Measurements from ENCODE around the gene KRT7. TPM values are rescaled to one million over a fixed set of nuclear protein-coding genes. Genes with fewer than 3 reads are reported as not detected.
"Not testable (repeated sequence)": the region's sequence is repeated elsewhere in the genome, so short reads cannot be mapped to it uniquely, and the experiment has no call there.

KRT7 gene
- polyA plus RNA-seq, 4 donors: 44.7 to 121 (median 73.1) TPM

DNA sequence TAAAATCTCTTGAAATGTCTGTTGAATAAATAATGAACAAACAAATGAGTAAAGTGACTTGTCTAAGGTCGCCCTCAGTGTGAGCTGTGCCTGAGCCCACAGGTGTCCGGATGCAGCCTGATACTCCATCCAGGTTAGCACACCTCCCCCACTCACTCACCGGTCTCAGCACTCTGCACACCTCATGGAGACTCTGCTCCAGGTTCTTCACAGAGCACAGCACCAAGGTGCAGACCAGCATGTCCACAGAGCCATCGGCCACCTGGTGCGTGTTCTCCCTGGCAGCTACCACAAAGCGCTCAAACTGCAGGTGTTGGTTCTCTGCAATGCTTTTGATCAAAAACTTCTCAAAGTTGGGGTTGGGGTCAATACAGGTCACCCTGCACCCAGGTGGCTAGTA is 4.1 kb upstream of the KRT7 start:
- no peak for DNase-seq (ENCODE audit: low read depth in 4 of 4, low spot score in 3 of 4)

DNA sequence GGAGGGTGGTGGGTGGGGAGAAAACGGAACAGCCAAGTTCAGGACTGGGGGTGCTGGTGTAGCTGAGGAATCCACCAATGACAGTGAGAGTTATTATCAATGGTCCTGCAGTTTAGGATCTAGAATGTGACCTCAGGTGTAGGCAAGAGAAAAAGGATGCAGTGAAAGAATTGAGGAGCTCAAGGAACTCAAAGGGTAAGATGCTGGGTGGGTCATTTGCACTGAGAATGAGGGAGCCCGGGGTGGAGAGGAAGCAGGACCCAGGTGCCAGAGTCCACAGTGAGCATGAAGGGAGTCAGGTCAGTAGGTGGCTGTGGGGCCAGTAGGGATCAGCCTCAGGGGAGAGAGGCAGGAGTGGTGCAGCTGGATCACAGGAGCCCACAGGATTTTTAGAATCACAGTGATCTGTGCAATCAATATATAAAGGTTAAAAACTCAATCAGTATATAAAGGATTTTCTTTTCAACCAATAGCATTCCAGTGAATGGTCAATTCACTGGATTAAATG is 3.2 kb upstream of the KRT7 start:
- DNase-seq (ENCODE audit: low read depth in 4 of 4, low spot score in 3 of 4): no peak

DNA sequence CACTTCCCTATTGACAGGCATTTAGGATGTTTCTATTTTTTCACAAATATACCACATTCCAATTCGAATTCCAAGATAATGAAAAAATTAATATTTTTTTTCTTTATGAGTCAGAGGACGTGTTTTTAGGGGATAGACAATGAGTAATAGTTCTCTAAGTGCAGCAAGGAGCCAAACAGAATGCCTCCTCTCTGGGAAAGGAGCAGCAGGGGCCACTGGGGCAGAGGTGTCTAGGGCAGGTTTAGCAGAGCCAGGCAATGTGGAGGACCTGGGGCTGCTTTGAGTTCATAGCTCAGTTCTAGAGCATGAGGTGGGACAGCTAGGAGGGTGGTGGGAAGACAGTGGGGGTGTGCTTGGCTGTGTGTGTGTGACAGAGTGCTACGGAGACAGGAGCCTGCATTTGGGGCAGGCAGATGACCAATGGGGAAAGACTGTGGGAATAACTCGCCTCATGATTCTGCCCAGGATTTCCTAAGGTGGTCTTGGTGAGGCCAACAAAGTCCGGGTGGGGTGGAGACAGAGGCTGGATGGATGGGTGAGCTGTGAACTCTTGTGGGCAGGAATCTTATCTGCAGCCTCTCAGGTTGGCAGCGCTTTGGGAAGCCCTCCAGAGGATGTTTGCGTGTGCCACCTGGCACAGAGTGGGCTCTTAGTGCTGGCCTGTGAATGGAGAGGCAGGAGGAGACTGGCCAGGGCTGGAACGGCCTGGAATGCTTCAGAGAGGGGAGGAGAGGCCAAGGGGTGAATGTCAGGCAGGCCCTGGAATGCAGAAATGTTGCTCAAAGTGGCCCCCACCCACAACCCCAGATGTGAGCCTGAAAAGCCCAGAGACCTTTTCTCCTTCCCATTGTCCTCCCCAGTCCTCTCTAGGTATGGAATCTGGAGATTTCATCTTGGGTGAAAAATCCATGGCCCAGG is 2.4 kb upstream of the KRT7 start:
- no peak for DNase-seq (ENCODE audit: low read depth in 4 of 4, low spot score in 3 of 4)

DNA sequence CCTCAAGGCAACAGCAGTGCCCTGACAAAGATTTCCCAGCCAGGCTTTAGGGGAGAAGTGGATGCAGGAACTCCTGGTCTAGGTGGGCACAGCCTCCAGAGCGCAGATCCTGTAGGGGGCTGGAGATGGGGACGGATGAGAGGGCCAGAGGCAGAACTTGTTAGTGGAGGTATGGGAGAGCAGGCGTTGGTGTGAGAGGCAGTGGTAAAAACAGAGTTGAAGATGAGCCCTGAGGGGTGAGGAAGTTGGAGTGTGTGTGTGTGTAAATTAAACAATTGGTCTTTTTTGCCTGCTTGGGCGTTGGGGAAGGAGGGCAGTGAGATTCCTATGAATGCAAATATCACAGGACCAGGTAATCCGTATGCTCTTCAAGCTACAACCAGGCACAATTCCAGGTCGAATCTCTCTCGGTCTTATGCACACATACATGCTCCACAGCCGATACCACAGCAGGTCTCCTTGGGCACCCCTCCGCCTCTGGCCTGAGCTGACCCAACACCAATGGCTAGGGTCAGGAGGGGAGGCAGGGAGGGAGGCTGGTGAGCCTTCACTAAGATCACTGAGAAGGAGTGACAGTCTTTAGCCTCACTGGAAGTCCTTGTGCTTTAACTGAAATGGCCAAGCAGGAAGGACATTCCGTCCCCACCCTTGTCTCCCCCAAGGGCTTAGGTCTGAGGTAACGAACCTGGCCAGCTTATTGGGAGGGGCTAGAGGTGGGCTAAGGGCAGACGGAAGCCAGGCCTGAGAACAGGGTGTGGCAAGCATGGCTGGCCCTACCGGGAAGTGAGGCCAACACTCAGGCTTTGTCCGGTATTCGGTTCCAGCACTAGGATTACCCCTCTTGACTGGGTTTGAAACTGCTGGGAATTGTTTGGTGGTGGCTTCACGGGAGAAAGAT is 1.5 kb upstream of the KRT7 start:
- no peak for DNase-seq (ENCODE audit: low read depth in 4 of 4, low spot score in 3 of 4)

DNA sequence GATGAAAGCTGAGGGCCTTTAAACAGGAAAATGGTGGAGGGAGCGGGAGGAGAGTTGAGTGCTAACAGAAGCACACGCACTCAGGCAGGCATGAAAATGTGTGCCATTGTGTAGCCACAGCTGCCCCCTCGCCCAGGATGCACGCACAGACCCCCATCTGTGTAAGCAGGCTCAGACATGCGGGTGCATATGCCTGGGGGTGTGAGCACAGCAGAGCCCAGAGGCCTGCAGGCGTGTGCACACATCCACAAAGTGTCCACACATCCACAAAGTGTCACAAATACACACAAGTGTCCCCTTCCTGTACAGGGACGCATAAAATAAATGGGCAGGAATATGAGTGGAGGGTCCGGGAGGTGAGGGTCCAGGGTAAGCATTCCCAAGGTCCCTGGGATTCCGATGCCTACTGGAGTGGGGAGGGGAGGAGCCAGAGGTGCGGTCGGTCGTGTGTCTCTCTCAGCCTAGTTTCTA is 805 bp upstream of the KRT7 start:
- no peak for DNase-seq (ENCODE audit: low read depth in 4 of 4, low spot score in 3 of 4)

DNA sequence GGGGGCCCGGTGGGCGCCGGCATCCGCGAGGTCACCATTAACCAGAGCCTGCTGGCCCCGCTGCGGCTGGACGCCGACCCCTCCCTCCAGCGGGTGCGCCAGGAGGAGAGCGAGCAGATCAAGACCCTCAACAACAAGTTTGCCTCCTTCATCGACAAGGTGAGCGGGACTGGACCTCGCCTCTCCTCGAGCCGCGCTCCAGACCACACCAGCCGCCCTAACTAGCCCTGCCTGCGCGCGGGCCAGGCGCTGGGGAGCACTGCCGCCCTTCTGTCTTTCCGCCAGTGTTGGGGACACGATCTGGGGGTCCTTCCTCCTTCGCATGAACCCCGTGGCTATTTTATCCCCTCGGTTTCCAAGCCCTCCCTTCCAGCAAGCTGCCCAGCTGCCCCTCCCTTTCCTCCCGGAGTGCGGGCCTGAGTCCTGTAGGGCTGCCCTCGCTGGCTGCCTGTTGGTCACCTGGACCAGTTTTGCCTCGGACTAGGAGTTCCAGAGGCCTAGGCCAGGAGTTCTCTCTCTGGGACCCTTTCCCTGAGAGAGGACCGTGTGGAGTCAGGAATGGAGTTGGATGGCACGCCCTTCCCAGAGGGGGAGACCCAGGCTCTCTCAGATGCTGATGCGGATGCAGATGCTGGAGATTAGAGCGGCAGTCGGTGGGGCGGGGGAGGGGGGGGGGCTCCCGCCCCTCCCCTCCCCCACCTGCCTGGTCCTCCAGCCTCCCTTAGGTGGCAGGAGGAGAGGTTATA is 592 bp downstream of the KRT7 start:
- no peak for DNase-seq (ENCODE audit: low read depth in 4 of 4, low spot score in 3 of 4)

DNA sequence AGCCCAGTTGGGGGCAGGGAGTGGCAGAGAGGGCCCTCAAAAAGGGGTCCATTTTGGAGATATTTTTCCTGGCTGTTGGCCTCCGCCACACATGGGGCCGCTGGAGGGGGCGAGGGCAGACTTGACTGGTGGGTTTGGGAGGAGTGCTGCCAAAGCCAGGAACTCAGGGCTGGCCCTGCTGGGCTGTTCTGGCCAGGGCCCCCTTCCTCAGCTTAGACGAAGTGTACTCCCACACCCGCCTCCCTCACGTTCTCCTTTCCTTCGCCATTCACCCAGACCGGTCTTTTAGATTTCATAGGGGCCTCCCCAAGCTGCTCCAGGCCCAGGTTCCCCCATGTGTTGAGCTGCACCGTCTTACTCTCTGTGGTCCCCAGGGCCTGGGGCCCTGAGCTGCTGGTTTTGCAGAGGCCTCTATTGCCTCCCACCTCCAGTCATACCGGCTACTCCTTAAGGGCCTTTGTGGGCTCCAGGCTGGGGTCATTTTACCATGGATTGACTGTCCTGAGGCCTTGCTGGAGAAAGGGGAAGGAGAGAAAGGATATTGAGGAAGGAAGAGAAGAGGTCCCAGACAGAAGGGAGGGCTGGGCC is 1.3 kb downstream of the KRT7 start:
- no peak for DNase-seq (ENCODE audit: low read depth in 4 of 4, low spot score in 3 of 4)

DNA sequence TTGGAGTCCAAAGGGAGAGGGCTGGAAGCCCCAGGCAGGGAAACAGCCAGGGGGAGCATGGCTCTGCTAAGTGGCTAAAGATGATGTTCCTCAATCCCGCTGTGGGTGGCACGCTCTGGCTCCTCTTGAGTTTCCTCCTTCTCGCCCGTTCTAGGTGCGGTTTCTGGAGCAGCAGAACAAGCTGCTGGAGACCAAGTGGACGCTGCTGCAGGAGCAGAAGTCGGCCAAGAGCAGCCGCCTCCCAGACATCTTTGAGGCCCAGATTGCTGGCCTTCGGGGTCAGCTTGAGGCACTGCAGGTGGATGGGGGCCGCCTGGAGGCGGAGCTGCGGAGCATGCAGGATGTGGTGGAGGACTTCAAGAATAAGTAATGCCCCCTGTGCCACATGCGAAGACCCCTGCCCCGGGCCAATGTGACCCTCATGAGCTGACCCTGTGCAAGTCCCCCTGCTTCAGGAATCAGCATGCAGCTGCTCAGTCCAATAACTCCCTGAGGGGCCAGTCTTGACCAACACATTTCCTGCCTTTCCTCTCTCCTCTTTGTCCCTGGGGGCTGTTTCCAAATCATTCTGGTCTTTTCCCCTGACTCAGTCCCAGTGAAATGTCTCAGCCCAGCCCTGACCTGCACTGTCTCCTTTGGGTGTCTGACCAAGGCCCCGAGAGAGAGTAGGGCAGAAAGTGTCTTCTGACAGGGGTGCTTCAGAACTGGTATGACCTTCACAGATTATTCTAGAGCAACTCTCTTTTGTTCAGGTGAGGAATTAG is 2.1 kb downstream of the KRT7 start:
- no peak for DNase-seq (ENCODE audit: low read depth in 4 of 4, low spot score in 3 of 4)

DNA sequence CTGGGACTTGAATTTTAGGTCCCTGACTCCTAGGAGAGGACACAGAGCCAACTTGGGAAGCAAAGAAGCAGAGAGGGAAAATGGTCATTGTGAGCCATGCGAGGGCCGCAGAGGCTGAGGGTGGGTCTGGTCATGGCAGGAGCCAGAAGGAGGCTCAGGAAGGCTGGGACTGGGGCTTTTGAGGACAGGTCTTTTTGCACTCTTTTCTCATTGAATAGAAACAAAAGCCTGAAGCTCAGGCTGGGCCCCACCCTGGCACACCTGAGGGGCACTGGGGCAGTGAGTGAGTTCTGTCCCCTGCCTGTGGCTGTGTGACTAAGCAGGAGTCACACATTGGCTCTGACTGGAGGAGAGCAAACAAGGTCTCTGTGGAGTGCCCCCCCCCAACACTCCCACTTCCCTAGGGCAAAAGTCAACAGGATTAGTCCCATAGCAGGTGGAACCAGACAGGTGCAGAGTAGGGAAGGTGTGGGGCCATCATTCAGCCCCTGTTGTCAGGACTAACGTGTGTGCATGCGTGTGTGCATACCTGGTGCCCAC is 2.8 kb downstream of the KRT7 start:
- no peak for DNase-seq (ENCODE audit: low read depth in 4 of 4, low spot score in 3 of 4)

DNA sequence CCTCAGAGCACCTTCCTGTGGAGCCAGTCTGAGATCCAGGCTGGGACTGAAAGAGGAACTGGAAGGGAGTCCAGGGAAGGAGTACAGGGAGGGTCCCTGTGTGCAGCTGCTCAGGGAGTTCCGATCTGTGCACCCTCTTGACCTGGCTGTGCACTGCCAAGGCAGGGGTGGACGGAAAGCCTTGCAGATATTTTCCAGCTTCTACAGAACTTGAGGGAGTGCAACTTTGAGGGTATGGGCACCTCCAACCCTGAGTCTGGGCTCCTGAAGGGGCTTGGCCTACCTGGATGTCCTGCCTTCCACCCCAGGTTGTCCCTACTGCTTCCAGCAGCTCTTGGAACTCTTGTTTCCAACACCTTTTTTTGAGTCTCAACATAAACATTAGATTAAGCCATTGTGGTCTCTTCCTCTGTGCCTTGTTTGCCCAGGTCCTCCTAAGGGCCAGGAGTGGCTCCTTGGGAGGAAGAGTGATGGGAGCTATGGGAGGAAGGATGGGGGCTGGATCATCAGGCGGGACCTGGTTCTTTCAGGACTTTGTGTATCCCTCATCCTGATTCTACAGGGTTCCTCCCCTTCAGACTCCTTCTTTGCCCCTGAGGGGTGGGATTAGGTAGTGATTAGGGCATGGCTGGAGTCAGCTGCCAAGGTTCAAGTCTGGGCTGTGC is 3.5 kb downstream of the KRT7 start:
- DNase-seq (ENCODE audit: low read depth in 4 of 4, low spot score in 3 of 4): no peak

DNA sequence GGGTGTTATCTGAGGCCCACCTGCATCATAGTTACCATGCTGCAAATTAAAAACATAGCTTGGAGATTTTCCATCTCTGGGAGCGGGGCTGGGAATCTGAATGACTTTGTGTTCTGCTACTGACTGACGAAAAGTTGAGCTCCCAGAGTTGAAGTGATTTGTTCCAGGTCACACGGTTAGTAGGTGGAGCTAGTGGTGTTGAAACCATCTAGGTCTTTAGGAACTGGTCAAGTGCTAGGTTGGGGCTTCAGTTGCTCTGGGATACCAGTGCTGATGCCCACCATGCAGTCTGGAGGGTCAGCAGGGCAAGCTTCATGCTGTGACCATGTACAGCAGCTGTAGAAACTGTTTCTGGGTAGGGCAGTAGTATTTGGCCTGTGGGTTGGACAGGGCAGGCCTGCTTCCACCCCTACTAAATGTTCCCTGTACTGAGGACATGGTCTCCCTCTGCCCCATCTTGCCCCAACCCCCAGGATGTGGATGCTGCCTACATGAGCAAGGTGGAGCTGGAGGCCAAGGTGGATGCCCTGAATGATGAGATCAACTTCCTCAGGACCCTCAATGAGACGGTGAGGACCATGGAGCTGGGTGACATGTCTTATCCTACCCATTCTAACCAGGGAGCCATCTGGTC is 5.3 kb downstream of the KRT7 start:
- DNase-seq (ENCODE audit: low read depth in 4 of 4, low spot score in 3 of 4): no peak

DNA sequence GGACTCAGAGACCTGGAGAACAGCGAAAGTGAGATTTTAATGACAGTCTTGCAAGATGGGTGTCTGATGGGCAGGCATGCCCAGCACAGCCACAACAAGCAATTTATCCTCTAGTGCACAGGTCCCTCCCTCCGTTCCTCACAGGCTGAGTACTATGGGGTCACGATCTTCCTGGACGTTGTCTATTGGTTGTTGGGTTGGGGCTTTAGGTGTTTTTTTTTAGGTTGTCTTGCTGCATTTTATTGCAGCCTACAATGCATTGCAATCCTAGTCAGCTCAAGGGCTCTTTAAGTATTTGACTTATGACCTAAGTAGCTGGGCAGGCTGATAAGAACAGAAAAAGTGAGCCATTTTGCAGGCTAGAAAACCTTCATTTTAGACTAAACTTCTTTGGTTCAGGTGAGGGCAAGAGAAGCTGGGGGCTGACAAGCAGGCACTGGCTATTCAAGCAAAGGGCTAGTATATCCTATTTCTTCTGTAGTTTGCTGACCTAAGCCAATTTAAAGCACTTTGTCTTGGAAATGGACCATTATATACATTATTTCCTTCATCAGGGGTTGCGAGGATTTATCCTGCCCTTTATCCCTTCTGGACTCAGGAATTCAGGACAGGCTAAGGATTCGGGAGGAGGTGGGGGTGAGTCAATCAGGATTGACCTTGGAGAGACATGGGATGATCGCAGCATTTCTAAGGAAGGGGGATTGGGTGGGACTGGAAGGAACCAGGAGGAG is 6.0 kb downstream of the KRT7 start:
- no peak for DNase-seq (ENCODE audit: low read depth in 4 of 4, low spot score in 3 of 4)

DNA sequence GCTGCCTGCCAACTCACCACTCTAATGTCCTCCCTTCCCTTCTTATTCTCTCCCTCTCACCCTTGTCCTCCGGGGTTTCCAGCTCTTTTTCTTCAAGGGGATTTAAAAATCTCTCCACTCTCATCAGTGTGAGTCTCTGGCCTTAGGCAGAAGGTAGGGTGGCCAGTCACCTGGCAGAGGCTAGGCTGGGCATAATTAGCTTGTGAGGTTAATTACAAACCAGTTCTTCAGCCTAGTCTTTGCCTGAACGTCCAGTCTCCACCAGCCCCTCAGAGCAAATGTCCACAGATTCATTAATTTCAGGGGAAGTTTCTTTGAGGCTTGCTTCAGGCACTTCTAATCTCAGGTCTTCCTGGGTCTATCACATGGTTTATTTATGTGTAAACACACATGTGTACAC is 6.7 kb downstream of the KRT7 start:
- DNase-seq (ENCODE audit: low read depth in 4 of 4, low spot score in 3 of 4): no peak

DNA sequence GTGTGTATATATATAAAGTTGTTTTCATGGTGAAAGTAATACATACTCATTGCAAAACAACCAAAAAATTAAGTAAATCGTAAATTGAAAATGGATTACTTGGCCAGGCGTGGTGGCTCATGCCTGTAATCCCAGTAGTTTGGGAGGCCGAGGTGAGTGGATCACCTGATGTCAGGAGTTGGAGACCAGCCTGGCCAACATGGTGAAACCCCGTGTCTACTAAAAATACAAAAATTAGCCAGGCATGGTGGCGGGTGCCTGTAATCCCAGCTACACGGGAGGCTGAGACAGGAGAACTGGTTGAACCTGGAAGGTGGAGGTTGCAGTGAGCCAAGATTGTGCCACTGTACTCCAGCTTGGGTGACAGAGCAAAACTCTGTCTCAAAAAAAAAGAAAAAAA is 7.2 kb downstream of the KRT7 start:
- not testable (repeated sequence) for DNase-seq (ENCODE audit: low read depth in 4 of 4, low spot score in 3 of 4)

DNA sequence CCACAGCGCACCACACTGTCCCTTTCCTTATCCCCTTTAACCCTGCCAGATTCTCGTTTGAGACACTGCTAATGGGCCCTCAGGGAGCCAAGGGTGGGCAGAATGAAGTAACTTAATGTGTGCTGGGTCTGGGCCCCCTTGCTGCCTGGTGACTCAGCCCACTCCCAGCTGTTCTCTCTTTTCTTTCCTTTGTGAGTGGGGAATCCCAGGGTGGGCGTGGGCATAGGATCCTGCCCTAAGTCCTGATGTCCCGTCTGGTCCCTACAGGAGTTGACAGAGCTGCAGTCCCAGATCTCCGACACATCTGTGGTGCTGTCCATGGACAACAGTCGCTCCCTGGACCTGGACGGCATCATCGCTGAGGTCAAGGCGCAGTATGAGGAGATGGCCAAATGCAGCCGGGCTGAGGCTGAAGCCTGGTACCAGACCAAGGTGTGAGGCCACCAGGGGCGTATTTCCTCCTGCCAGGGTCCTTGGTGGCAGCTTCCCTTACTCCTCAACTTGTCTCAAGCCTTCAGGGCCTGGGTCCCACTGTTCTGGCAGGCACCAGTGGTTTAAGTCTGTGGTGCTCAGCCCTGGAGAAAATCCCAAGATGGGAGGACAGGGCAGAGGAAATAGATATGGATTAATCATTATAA is 8.3 kb downstream of the KRT7 start:
- no peak for DNase-seq (ENCODE audit: low read depth in 4 of 4, low spot score in 3 of 4)

DNA sequence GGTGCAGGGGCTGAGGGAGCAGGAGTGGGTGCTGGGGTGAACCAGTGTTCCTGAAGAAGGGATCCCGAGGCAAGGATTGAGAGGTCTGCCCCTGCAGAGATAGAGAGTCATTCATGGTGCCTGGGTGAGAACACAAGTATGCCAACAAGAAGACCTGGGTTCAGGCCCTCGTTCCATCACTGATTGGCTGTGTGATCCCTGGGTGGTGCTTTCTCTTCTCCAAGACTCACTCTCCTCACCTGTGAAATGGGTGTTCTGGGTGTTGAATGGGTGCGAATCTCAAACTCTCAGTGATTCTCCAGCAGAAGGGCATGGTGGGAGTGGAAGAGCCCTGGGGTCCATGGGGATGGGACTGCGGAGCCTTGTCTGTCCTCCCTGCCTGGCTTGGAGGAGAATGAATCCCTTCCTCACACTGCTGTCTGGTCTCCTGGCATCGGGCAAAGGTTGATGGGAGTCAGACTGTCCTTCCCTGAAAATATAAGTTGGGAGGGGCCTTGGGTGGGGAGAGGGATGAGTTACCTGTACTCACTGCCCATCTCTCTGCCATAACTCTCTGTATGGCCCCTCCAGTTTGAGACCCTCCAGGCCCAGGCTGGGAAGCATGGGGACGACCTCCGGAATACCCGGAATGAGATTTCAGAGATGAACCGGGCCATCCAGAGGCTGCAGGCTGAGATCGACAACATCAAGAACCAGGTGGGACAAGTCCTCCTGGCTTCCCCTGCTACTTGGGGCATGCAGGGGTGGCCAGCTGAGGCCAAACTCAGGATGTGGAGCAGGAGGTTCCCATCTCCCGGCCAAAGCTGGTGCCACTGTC is 9.6 kb downstream of the KRT7 start:
- no peak for DNase-seq (ENCODE audit: low read depth in 4 of 4, low spot score in 3 of 4)
